K562 (cell line): ENCODE data around the gene C16orf92. TPM values are rescaled to one million over a fixed set of nuclear protein-coding genes. Genes with fewer than 3 reads are reported as not detected.

ENCODE experiments used
- ATAC-seq: fragments of 200-7000 bp; cut with Tn5 transposase; 3 replicates; pipeline ENCODE4 v1.9.1; 2020; ENCODE audit warnings: moderate library complexity
- BruUV-seq: library from RNA; stranded (reverse); fragments of 400-500 nt; replicated peaks from 2 replicates; lab custom pipeline; 2021; lab: Mats Ljungman, UMichigan
- CTCF ChIA-PET: fragments of 300-600 bp; formaldehyde crosslinking; extraction: SDS; loops from one replicate; lab custom pipeline; 2021; ENCODE audit warnings: low intra/inter-chr PET ratio; lab: Yijun Ruan, JAX
- POLR2A ChIA-PET: fragments of 300-600, 350-650 bp; sonication (Branson Sonifier 250); formaldehyde crosslinking; extraction: SDS; loops from one replicate; lab custom pipeline; 2021; ENCODE audit warnings: antibody characterized with exemption, inconsistent platforms; lab: Yijun Ruan, JAX
- DNase-seq, 4 experiments: peaks; one replicate each; pipeline versions ENCODE4 v3.0.0 to v3.0.0-alpha.2; 2011 to 2018; ENCODE audit warnings: low spot score in 3 of 4, mixed read lengths in 3 of 4; ENCODE audit errors: extremely low read depth in 1 of 4
- FAIRE-seq: peaks from 2 replicates; lab custom pipeline; 2011; peaks lifted over from hg19 to GRCh38; lab: Jason Lieb, UNC
- H2AFZ ChIP-seq: 2 replicates; pipeline ENCODE4 v1.6.0; 2011; ENCODE audit warnings: low read depth, low read length, control low read depth, inconsistent platforms
- H3K27ac ChIP-seq: fragments of 200-600 bp; 3 replicates; pipeline ENCODE4 v1.8.0; 2011; ENCODE audit warnings: low read depth, mild to moderate bottlenecking, control low read depth, inconsistent platforms, low read length, moderate library complexity, mixed read lengths; ENCODE audit errors: extremely low read depth
- H3K27me3 ChIP-seq, 2 experiments: fragments of 300-600 bp in 1 of 2; 2 replicates in 1 of 2; 3 replicates in 1 of 2; pipeline versions ENCODE4 v1.6.0 to v1.8.0; 2011; ENCODE audit warnings: inconsistent platforms in 2 of 2, low read length in 2 of 2, mild to moderate bottlenecking in 1 of 2, mixed read lengths in 1 of 2, moderate library complexity in 1 of 2; ENCODE audit not compliant: control insufficient read depth in 2 of 2, insufficient read depth in 2 of 2
- H3K36me3 ChIP-seq: fragments of 300-600 bp; 3 replicates; pipeline ENCODE4 v1.8.0; 2011; ENCODE audit warnings: mild to moderate bottlenecking, low read length, inconsistent platforms; ENCODE audit not compliant: control insufficient read depth, insufficient read depth
- H3K4me1 ChIP-seq, 2 experiments: fragments of 200-600 bp in 1 of 2; replicated peaks in 1 of 2; 2 replicates in 1 of 2; 3 replicates in 1 of 2; pipeline versions ENCODE4 v1.5.1 to v1.8.0; 2011; ENCODE audit warnings: inconsistent platforms in 2 of 2, low read length in 2 of 2, mild to moderate bottlenecking in 1 of 2, mixed read lengths in 1 of 2, moderate library complexity in 1 of 2; ENCODE audit not compliant: control insufficient read depth in 2 of 2, insufficient read depth in 2 of 2
- H3K4me2 ChIP-seq: 2 replicates; pipeline ENCODE4 v1.6.1; 2011; ENCODE audit warnings: low read length, control low read depth, inconsistent platforms, mixed read lengths; ENCODE audit not compliant: insufficient read depth
- H3K4me3 ChIP-seq: fragments of 200-600 bp; sonication (generic), shearing (Covaris generic); 2 replicates; pipeline ENCODE4 v1.5.1; 2016; ENCODE audit warnings: control low read depth, inconsistent platforms
- H3K79me2 ChIP-seq: fragments of 200-600 bp; 3 replicates; pipeline ENCODE4 v1.8.0; 2011; ENCODE audit warnings: low read length, inconsistent platforms; ENCODE audit not compliant: control insufficient read depth, insufficient read depth
- H3K9ac ChIP-seq, 2 experiments: 2 replicates each; pipeline versions ENCODE4 v1.6.0 to v1.6.1; 2011; ENCODE audit warnings: low read depth in 2 of 2, low read length in 2 of 2, control low read depth in 1 of 2, inconsistent platforms in 1 of 2, mild to moderate bottlenecking in 1 of 2, mixed read lengths in 1 of 2; ENCODE audit not compliant: insufficient read depth in 1 of 2
- H3K9me1 ChIP-seq: one replicate; pipeline ENCODE4 v1.6.0; 2011; ENCODE audit warnings: inconsistent platforms, mild to moderate bottlenecking, low read length, moderate library complexity; ENCODE audit not compliant: control insufficient read depth, insufficient read depth
- H3K9me3 ChIP-seq: replicated peaks from 2 replicates; pipeline ENCODE4 v1.5.1; 2011; ENCODE audit warnings: low read depth, low read length, inconsistent platforms; ENCODE audit not compliant: control insufficient read depth, insufficient read depth
- H4K20me1 ChIP-seq: replicated peaks from 2 replicates; pipeline ENCODE4 v1.6.1; 2011; ENCODE audit warnings: low read length, inconsistent platforms, mixed read lengths; ENCODE audit not compliant: control insufficient read depth, insufficient read depth
- BCLAF1 ChIP-seq, 2 experiments: fragments of 450-650 bp in 1 of 2; IDR thresholded peaks; 2 replicates each; pipeline ENCODE4 v1.6.1; 2011 to 2017; ENCODE audit warnings: low read depth in 2 of 2, antibody characterized with exemption in 1 of 2, borderline replicate concordance in 1 of 2, low read length in 1 of 2, mild to moderate bottlenecking in 1 of 2, mixed read lengths in 1 of 2; ENCODE audit not compliant: control insufficient read depth in 1 of 2
- CBX8 ChIP-seq: fragments of 200-600 bp; sonication (generic); IDR thresholded peaks from 2 replicates; pipeline ENCODE4 v1.6.1; 2012; ENCODE audit warnings: borderline replicate concordance, mixed run types, low read depth, mild to moderate bottlenecking, moderate library complexity, mixed read lengths, low read length, control low read depth, inconsistent platforms; ENCODE audit not compliant: poor library complexity, severe bottlenecking; ENCODE audit errors: extremely low read depth
- CHD2 ChIP-seq: IDR thresholded peaks from 2 replicates; pipeline ENCODE4 v1.6.1; 2011; ENCODE audit warnings: low read depth, low read length
- E2F4 ChIP-seq: sonication (generic); formaldehyde crosslinking; IDR thresholded peaks from 2 replicates; pipeline ENCODE4 v1.8.0; 2022; ENCODE audit warnings: mild to moderate bottlenecking, low read depth, missing genetic modification reagents
- HNRNPK ChIP-seq: fragments of 200-400 bp; formaldehyde crosslinking; IDR thresholded peaks from one replicate; pipeline ENCODE4 v1.6.1; 2018; ENCODE audit warnings: mild to moderate bottlenecking, low read depth, low read length; ENCODE audit not compliant: poor library complexity, severe bottlenecking
- ILF3 ChIP-seq: fragments of 450-650 bp; IDR thresholded peaks from 2 replicates; pipeline ENCODE4 v1.6.1; 2018; ENCODE audit warnings: antibody characterized with exemption, mild to moderate bottlenecking, moderate library complexity, borderline replicate concordance
- LCOR ChIP-seq: sonication (generic); formaldehyde crosslinking; IDR thresholded peaks from 2 replicates; pipeline ENCODE4 v1.8.0; 2022; ENCODE audit warnings: mild to moderate bottlenecking, missing genetic modification reagents
- MIER1 ChIP-seq: fragments of 450-650 bp; IDR thresholded peaks from 2 replicates; pipeline ENCODE4 v1.6.1; 2016; ENCODE audit warnings: antibody characterized with exemption, mild to moderate bottlenecking, low read depth
- NFIX ChIP-seq: fragments of 250-450 bp; sonication (Bioruptor Pico); IDR thresholded peaks from 2 replicates; pipeline ENCODE4 v1.4.0; 2020; ENCODE audit warnings: low read depth, mild to moderate bottlenecking, moderate library complexity
- NR3C1 ChIP-seq: sonication (generic); formaldehyde crosslinking; IDR thresholded peaks from 2 replicates; pipeline ENCODE4 v1.8.1; 2022; ENCODE audit warnings: missing genetic modification reagents
- SMARCB1 ChIP-seq: IDR thresholded peaks from 2 replicates; pipeline ENCODE4 v1.6.1; 2011; ENCODE audit warnings: improper control_type of control experiment, low read depth; ENCODE audit not compliant: insufficient read length
- TBP ChIP-seq: optimal IDR thresholded peaks from 2 replicates; pipeline ENCODE3; 2011; ENCODE audit warnings: low read depth, low read length, improper control_type of control experiment
- TCF3 ChIP-seq: sonication (generic); formaldehyde crosslinking; IDR thresholded peaks from 2 replicates; pipeline ENCODE4 v1.4.0; 2020; ENCODE audit warnings: mild to moderate bottlenecking, missing genetic modification reagents
- THRAP3 ChIP-seq: fragments of 450-650 bp; IDR thresholded peaks from 2 replicates; pipeline ENCODE4 v1.6.1; 2016; ENCODE audit warnings: mild to moderate bottlenecking, inconsistent platforms, borderline replicate concordance
- ZNF184 ChIP-seq: sonication (generic); formaldehyde crosslinking; IDR thresholded peaks from 2 replicates; pipeline ENCODE4 v1.5.0; 2020; ENCODE audit warnings: missing genetic modification reagents
- ZNF584 ChIP-seq: fragments of 200-800 bp; sonication (Bioruptor generic); IDR thresholded peaks from 2 replicates; pipeline ENCODE4 v1.6.1; 2016; ENCODE audit warnings: low read depth, mild to moderate bottlenecking, missing genetic modification characterization, missing compliant biosample characterization
- WGBS: fragments of 100-300 bp; shearing (Covaris generic); methylation state at CpG from one replicate; pipeline ENCODE4 v1.1.6; 2016; ENCODE audit warnings: low coverage, mixed read lengths; ENCODE audit not compliant: insufficient coverage; ENCODE audit errors: missing lambda C conversion rate; 5-methylcytosine and 5-hydroxymethylcytosine counted together
- in situ Hi-C: fragments of 300-500 bp; cut with MboI; formaldehyde crosslinking; loops from 4 replicates; pipeline ENCODE4 v1.15.0; 2018; ENCODE audit warnings: inconsistent platforms, mixed read lengths
- intact Hi-C: fragments of 100-400 bp; cut with micrococcal nuclease; formaldehyde crosslinking; loops from 2 replicates; pipeline ENCODE4 v1.14.2; 2022
- polyA plus RNA-seq, 8 experiments: library from polyadenylated mRNA; depleted of rRNA in 4 of 8; stranded (reverse) in 5 of 8; unstranded in 3 of 8; fragments of >200 nt; fragmentation: Nextera tagmentation in 2 of 8; fragmentation: Illumina TruSeq in 1 of 8; extraction: Ambion mirVana in 2 of 8; extraction: Trizol in 1 of 8; gene quantifications; 2 replicates each; pipeline versions ENCODE4 v1.2.1 to v1.2.3, GENCODE V29; 2011 to 2014; ENCODE audit warnings: inconsistent platforms in 1 of 8, missing spikeins in 1 of 8
- total RNA-seq, 7 experiments: library from RNA; depleted of rRNA in 6 of 7; stranded (reverse); fragments of >200 nt in 6 of 7; fragmentation: Illumina TruSeq in 2 of 7; extraction: Trizol in 2 of 7; gene quantifications; 2 replicates each; pipeline versions ENCODE4 v1.2.1 to v1.2.3, GENCODE V29; 2011 to 2021; ENCODE audit warnings: low replicate concordance in 1 of 7
- TF ChIP-seq, protein P1 (sequence below): sonication (generic); formaldehyde crosslinking; IDR thresholded peaks from 2 replicates; pipeline ENCODE4 v1.8.0; 2022; ENCODE audit warnings: missing genetic modification reagents, mild to moderate bottlenecking, borderline replicate concordance

Gene C16orf92
- total and polyA plus RNA-seq, 9 of the 15 experiments (the other 6 are each of a cell fraction or from before 2014, with no cell fraction given) = not detected

DNA sequence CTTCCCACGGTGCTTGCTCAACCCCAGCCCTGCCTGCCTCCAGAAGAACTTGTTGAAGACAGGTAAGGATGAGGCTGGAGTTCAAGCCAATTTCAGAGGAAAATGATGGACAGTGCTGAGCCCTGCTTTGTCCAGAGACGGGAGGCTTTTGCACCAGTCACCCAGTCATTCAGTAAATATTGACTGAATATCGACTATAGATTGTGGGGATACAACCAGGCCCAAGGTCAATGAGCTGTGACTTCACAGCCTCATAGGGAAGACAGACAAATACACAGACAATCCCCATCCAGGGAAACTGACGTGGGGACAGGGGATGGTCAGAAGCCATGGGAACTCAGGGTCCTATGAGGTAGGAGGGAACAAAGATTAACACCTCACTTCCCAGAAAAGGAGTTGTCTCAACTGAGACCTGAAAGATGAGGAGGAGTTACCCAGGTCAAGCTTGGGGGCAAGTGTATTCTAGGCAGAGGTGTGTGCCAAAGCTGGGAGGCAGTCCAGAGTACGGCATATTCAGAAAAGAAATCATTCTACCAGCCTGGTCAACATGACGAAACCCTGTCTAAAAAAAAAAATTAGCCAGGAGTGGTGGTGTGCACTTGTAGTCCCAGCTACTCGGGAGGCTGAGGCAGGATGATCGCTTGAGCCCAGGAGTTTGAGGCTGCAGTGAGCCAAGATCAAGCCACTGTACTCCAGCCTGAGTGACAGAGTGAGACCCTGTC, 6.3 kb upstream of the C16orf92 start:
- H3K9me3 ChIP-seq = no peaks in the 10 kb centered on the region
- H3K4me2 ChIP-seq = no peak overlapping the region
- no peak for FAIRE-seq

More for the DNA sequence above, 6.3 kb upstream of the C16orf92 start:
- no TSS peak for BruUV-seq
- Histone ChIP-seq H3K27me3 (peaks cover 0 to 4% of the 10 kb centered on the region in 2 experiments; a peak in 1 of 5 replicates), H3K4me1 (peaks cover 0 to 15% of the 10 kb centered on the region in 2 experiments; a peak in 3 of 5 replicates), H3K79me2 (no peaks in the 10 kb centered on the region; the same call in 2 of the 3 replicates), H2AFZ (no peak overlapping the region), H3K9me1 (no peaks in the 10 kb centered on the region), H4K20me1 (peaks cover 3% of the 10 kb centered on the region; the same call in 1 of the 2 replicates), H3K27ac (no peak overlapping the region), H3K4me3 (no peak overlapping the region), H3K9ac (no peak overlapping the region), H3K36me3 (no peaks in the 10 kb centered on the region)
- TF ChIP-seq HNRNPK (no peak), THRAP3 (no peak), CHD2 (no peak), TBP (no peak), SMARCB1 (no peak), NFIX (no peak), TCF3 (CRISPR knock-in tag) (no peak), E2F4 (no peak), ZNF584 (no peak), CBX8 (no peak), ILF3 (no peak), ZNF184 (CRISPR knock-in tag) (no peak), BCLAF1 (IDR thresholded peaks at IDR 0.05; ENCODE audit: borderline replicate concordance in 1 of 2, control insufficient read depth in 1 of 2, low read depth in 2 of 2, low read length in 1 of 2) (no peak), MIER1 (no peak), NR3C1 (CRISPR knock-in tag) (no peak), LCOR (no peak)
- TF ChIP-seq, protein P1, sequence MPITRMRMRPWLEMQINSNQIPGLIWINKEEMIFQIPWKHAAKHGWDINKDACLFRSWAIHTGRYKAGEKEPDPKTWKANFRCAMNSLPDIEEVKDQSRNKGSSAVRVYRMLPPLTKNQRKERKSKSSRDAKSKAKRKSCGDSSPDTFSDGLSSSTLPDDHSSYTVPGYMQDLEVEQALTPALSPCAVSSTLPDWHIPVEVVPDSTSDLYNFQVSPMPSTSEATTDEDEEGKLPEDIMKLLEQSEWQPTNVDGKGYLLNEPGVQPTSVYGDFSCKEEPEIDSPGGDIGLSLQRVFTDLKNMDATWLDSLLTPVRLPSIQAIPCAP (CRISPR knock-in tag) = no peak
- intact Hi-C loops = no loop called here
- no peak for ATAC-seq
- DNase-seq = no peak
- in situ Hi-C loops = no loop called here
- POLR2A ChIA-PET = no interaction called here
- WGBS = 7% methylated on average over 8 of the region's 8 CpGs
- CTCF ChIA-PET = interaction anchor here (0.6 kb wide), 1 partner anchor 936 kb away, joined by 3 read pairs; no protein-coding TSS in a partner anchor
